Loucy (cell line): ENCODE data around the gene KREMEN1.

Experiments used
- CTCF ChIP-seq: fragments of 200-600 bp; sonication (generic); conservative IDR thresholded peaks from 2 replicates; pipeline ENCODE4 v1.5.1; 2014; ENCODE audit warnings: mild to moderate bottlenecking, antibody characterized with exemption, low read length
- EZH2phosphoT487 ChIP-seq: fragments of 200-600 bp; IDR thresholded peaks from 2 replicates; pipeline ENCODE4 v1.6.1; 2018; ENCODE audit warnings: antibody characterized with exemption, mild to moderate bottlenecking, moderate library complexity, borderline replicate concordance

- TF ChIP-seq CTCF (no peak), EZH2phosphoT487 (no peak)
Measured at GRCh38 chr22:29214232-29214631, 141.4 kb downstream of the KREMEN1 start.
